Loucy (cell line): ENCODE measurements around the gene ADAMTSL2.
A peak's percentile ranks its signal among the peaks of the same experiment; 100 is the strongest.

Source experiments
- H2AFZ ChIP-seq: fragments of 200-600 bp; sonication (generic); 2 replicates; pipeline ENCODE4 v1.6.0; 2016; ENCODE audit warnings: antibody characterized with exemption, mild to moderate bottlenecking, low read length, moderate library complexity
- H3F3A ChIP-seq: fragments of 200-600 bp; 2 replicates; pipeline ENCODE4 v1.6.0; 2016; ENCODE audit warnings: antibody characterized with exemption, low read depth, mild to moderate bottlenecking
- H3K27me3 ChIP-seq: fragments of 200-600 bp; sonication (generic); 2 replicates; pipeline ENCODE4 v1.6.1; 2014; ENCODE audit warnings: low read length, mild to moderate bottlenecking; ENCODE audit not compliant: insufficient read depth, poor library complexity, severe bottlenecking
- H3K36me3 ChIP-seq: fragments of 200-600 bp; sonication (generic); 2 replicates; pipeline ENCODE4 v1.6.1; 2016; ENCODE audit warnings: low read length; ENCODE audit not compliant: insufficient read depth
- H3K4me1 ChIP-seq: fragments of 200-600 bp; sonication (generic); 2 replicates; pipeline ENCODE4 v1.5.1; 2014; ENCODE audit warnings: low read length, mild to moderate bottlenecking; ENCODE audit not compliant: insufficient read depth, poor library complexity, severe bottlenecking
- H3K4me2 ChIP-seq: fragments of 200-600 bp; sonication (generic); 2 replicates; pipeline ENCODE4 v1.6.0; 2014; ENCODE audit warnings: antibody characterized with exemption, low read length, low read depth, mild to moderate bottlenecking; ENCODE audit not compliant: poor library complexity, severe bottlenecking
- H3K4me3 ChIP-seq: fragments of 200-600 bp; sonication (generic); 2 replicates; pipeline ENCODE4 v1.5.1; 2014; ENCODE audit warnings: low read length, mild to moderate bottlenecking, mixed read lengths; ENCODE audit not compliant: poor library complexity, severe bottlenecking
- H3K79me2 ChIP-seq: fragments of 200-600 bp; sonication (generic); 2 replicates; pipeline ENCODE4 v1.6.1; 2014; ENCODE audit warnings: low read length; ENCODE audit not compliant: insufficient read depth
- H3K9ac ChIP-seq: fragments of 200-600 bp; sonication (generic); 2 replicates; pipeline ENCODE4 v1.6.0; 2014; ENCODE audit warnings: mild to moderate bottlenecking, low read depth, low read length, moderate library complexity; ENCODE audit not compliant: poor library complexity, severe bottlenecking
- H3K9me2 ChIP-seq: fragments of 200-600 bp; sonication (generic); replicated peaks from 2 replicates; pipeline ENCODE4 v1.6.1; 2016; ENCODE audit warnings: low read depth, low read length, mixed read lengths
- H3K9me3 ChIP-seq: fragments of 200-600 bp; sonication (generic); 2 replicates; pipeline ENCODE4 v1.6.1; 2014; ENCODE audit warnings: mild to moderate bottlenecking, antibody characterized with exemption, low read length, low read depth; ENCODE audit not compliant: insufficient read depth
- H4K20me1 ChIP-seq: fragments of 200-600 bp; sonication (generic); 2 replicates; pipeline ENCODE4 v1.6.0; 2014; ENCODE audit warnings: antibody characterized with exemption, low read length, mild to moderate bottlenecking; ENCODE audit not compliant: insufficient read depth, poor library complexity, severe bottlenecking
- CTCF ChIP-seq: fragments of 200-600 bp; sonication (generic); conservative IDR thresholded peaks from 2 replicates; pipeline ENCODE4 v1.5.1; 2014; ENCODE audit warnings: mild to moderate bottlenecking, antibody characterized with exemption, low read length
- EZH2phosphoT487 ChIP-seq: fragments of 200-600 bp; IDR thresholded peaks from 2 replicates; pipeline ENCODE4 v1.6.1; 2018; ENCODE audit warnings: antibody characterized with exemption, mild to moderate bottlenecking, moderate library complexity, borderline replicate concordance

ADAMTSL2 gene

GRCh38 chr9:133580419-133580738 is 45.9 kb downstream of the ADAMTSL2 start:
- H2AFZ ChIP-seq: no peak overlapping the region
- TF ChIP-seq EZH2phosphoT487: no peak
- no peak for TF ChIP-seq CTCF
- H3K4me2 ChIP-seq: no peak overlapping the region
- H4K20me1 ChIP-seq: no peaks in the 10 kb centered on the region
- H3K79me2 ChIP-seq: 0 out of 2 replicates have a peak, but pooled peaks cover under 1% of the 10 kb centered on the region
- no peak overlapping the region for H3K9ac ChIP-seq
- H3K36me3 ChIP-seq: no peaks in the 10 kb centered on the region
- H3K9me2 ChIP-seq: no peaks in the 10 kb centered on the region
- H3F3A ChIP-seq: peaks cover 6% of the 10 kb centered on the region; the same call in 1 of the 2 replicates
- H3K4me1 ChIP-seq: peaks cover 61% of the 10 kb centered on the region
- no peaks in the 10 kb centered on the region for H3K27me3 ChIP-seq
- no peak overlapping the region for H3K4me3 ChIP-seq
- no peaks in the 10 kb centered on the region for H3K9me3 ChIP-seq

- TF ChIP-seq EZH2phosphoT487: no peak
- no peak for TF ChIP-seq CTCF
- Histone ChIP-seq H3K79me2 (peaks cover 6% of the 10 kb centered on the region; the same call in 1 of the 2 replicates), H3K4me1 (peaks cover 68% of the 10 kb centered on the region), H3K9me3 (no peaks in the 10 kb centered on the region), H3F3A (peaks cover 6% of the 10 kb centered on the region; the same call in 1 of the 2 replicates), H3K4me2 (no peak overlapping the region), H3K36me3 (no peaks in the 10 kb centered on the region), H3K9me2 (no peaks in the 10 kb centered on the region), H4K20me1 (no peaks in the 10 kb centered on the region), H3K27me3 (no peaks in the 10 kb centered on the region), H3K9ac (no peak overlapping the region), H3K4me3 (no peak overlapping the region), H2AFZ (no peak overlapping the region)
These were observed 46.5 kb downstream of the ADAMTSL2 start for GRCh38 chr9:133581011-133581410.

- Histone ChIP-seq H3K36me3 (no peaks in the 10 kb centered on the region), H3K79me2 (peaks cover 14% of the 10 kb centered on the region; the same call in 1 of the 2 replicates), H3K9me2 (no peaks in the 10 kb centered on the region), H3K27me3 (no peaks in the 10 kb centered on the region), H2AFZ (no peak overlapping the region), H3K9ac (peak overlapping the region; percentile 26), H3K4me3 (no peak overlapping the region), H3F3A (peaks cover 6% of the 10 kb centered on the region; the same call in 1 of the 2 replicates), H3K4me1 (peaks cover 74% of the 10 kb centered on the region), H3K4me2 (no peak overlapping the region), H3K9me3 (no peaks in the 10 kb centered on the region), H4K20me1 (no peaks in the 10 kb centered on the region)
- no peak for TF ChIP-seq EZH2phosphoT487
- TF ChIP-seq CTCF: no peak
These were observed 47.2 kb downstream of the ADAMTSL2 start for GRCh38 chr9:133581513-133582343.
